ENCODE data around the gene CUL3. TPM values are rescaled to one million over a fixed set of nuclear protein-coding genes. Genes with fewer than 3 reads are reported as not detected.

CUL3 gene
- total and polyA plus RNA-seq, 2 of the 13 experiments (the other 11 are each of a cell fraction or from before 2014, with no cell fraction given): 33.2 to 62.3 TPM

GRCh38 chr2:224580248-224580647 lies 4.9 kb downstream of the CUL3 start:
- CTCF ChIA-PET (ENCODE audit: low intra/inter-chr PET ratio, low total read pairs): no interaction called here
- peaks cover 95% of the 10 kb centered on the region for H3K79me2 ChIP-seq (ENCODE audit: insufficient read depth, low read length)
- peak overlapping the region; percentile 15; the same call in 1 of the 2 replicates for H3K4me2 ChIP-seq (ENCODE audit: low read depth, low read length)

GRCh38 chr2:224579411-224579810 lies 5.8 kb downstream of the CUL3 start:
- FAIRE-seq (no peak), ATAC-seq (peak; percentile 57), DNase-seq (ENCODE audit: low spot score) (no peak)
- in situ Hi-C loops (cut with HindIII; ENCODE audit: extremely low pct_ligation_motif_present, low pct_unique_long_range_greater_than_20kb) (no loop called here), intact Hi-C loops (cut with micrococcal nuclease; ENCODE audit: unreplicated experiment) (loop anchor here (5.0 kb wide), 1 partner anchor 42 kb away; no protein-coding TSS in a partner anchor)
- ChIA-PET CTCF (ENCODE audit: low intra/inter-chr PET ratio, low total read pairs) (no interaction called here), POLR2A (interaction anchor here (1.0 kb wide), 1 partner anchor 9 kb away, joined by 3 read pairs; no protein-coding TSS in a partner anchor)
- 82% methylated on average over 2 of the region's 2 CpGs for WGBS (ENCODE audit: low lambda C conversion rate)
- H3K36me3 ChIP-seq (replicated peaks in 1 of 2; ENCODE audit: control insufficient read depth in 1 of 2, insufficient read depth in 2 of 2, low read length in 2 of 2): peaks cover 0 to 15% of the 10 kb centered on the region in 2 experiments; a peak in 3 of 5 replicates
- no peaks in the 10 kb centered on the region; a peak in 1 of 5 replicates for H3K27me3 ChIP-seq (ENCODE audit: control insufficient read depth in 1 of 2, insufficient read depth in 2 of 2, low read length in 2 of 2)
- no peak overlapping the region for H2AFZ ChIP-seq (ENCODE audit: low read length)
- H3K9ac ChIP-seq (ENCODE audit: insufficient read depth, low read depth, low read length): peak overlapping the region; percentile 1; the same call in 1 of the 2 replicates
- H3K4me2 ChIP-seq (ENCODE audit: low read depth, low read length): peak overlapping the region; percentile 15
- BruUV-seq (replicated peaks): TSS peak; percentile 0
- peaks cover 85% of the 10 kb centered on the region for H4K20me1 ChIP-seq (ENCODE audit: insufficient read depth, low read length)
- H3K4me1 ChIP-seq (ENCODE audit: insufficient read depth, low read length): peaks cover 68% of the 10 kb centered on the region
- no peaks in the 10 kb centered on the region for H3K9me3 ChIP-seq (ENCODE audit: low read length)
- H3K79me2 ChIP-seq (ENCODE audit: insufficient read depth, low read length): peaks cover 100% of the 10 kb centered on the region
- no peak overlapping the region for H3K27ac ChIP-seq (ENCODE audit: extremely low read length, insufficient read depth, low read length)
- no peak overlapping the region for H3K4me3 ChIP-seq (replicated peaks in 1 of 3; ENCODE audit: insufficient read depth in 1 of 3, low read depth in 2 of 3, low read length in 3 of 3)
- no peak for TF ChIP-seq GPN1 (CRISPR knock-in tag; IDR thresholded peaks at IDR 0.05; ENCODE audit: borderline replicate concordance)
- no peak for TF ChIP-seq ONECUT2 (CRISPR knock-in tag; IDR thresholded peaks at IDR 0.05)
- no peak for TF ChIP-seq BCLAF1 (IDR thresholded peaks at IDR 0.05)
- TF ChIP-seq PAXIP1 (CRISPR knock-in tag; conservative IDR thresholded peaks at IDR 0.05): no peak

More at GRCh38 chr2:224580248-224580647, 4.9 kb downstream of the CUL3 start:
- H2AFZ ChIP-seq (ENCODE audit: low read length): no peak overlapping the region
- no peaks in the 10 kb centered on the region; a peak in 1 of 5 replicates for H3K27me3 ChIP-seq (ENCODE audit: control insufficient read depth in 1 of 2, insufficient read depth in 2 of 2, low read length in 2 of 2)
- POLR2A ChIA-PET: no interaction called here
- in situ Hi-C loops (cut with HindIII; ENCODE audit: extremely low pct_ligation_motif_present, low pct_unique_long_range_greater_than_20kb) (no loop called here), intact Hi-C loops (cut with micrococcal nuclease; ENCODE audit: unreplicated experiment) (loop anchor here (5.0 to 10.0 kb wide), 2 partner anchors 58 to 585 kb away; no protein-coding TSS in a partner anchor)
- H3K4me3 ChIP-seq (replicated peaks in 1 of 3; ENCODE audit: insufficient read depth in 1 of 3, low read depth in 2 of 3, low read length in 3 of 3): no peak overlapping the region
- H3K9ac ChIP-seq (ENCODE audit: insufficient read depth, low read depth, low read length): no peak overlapping the region
- H3K27ac ChIP-seq (ENCODE audit: extremely low read length, insufficient read depth, low read length): no peak overlapping the region
- no peaks in the 10 kb centered on the region for H3K9me3 ChIP-seq (ENCODE audit: low read length)
- no TSS peak for BruUV-seq (replicated peaks)
- peaks cover 77% of the 10 kb centered on the region for H4K20me1 ChIP-seq (ENCODE audit: insufficient read depth, low read length)
- FAIRE-seq: no peak
- 0 out of 2 replicates have a peak, but pooled peaks have one; percentile 45 for TF ChIP-seq ZBTB33 (CRISPR knock-in tag; IDR thresholded peaks at IDR 0.05)
- 0 out of 2 replicates have a peak, but pooled peaks have one; percentile 35 for TF ChIP-seq ZBTB38 (CRISPR knock-in tag; IDR thresholded peaks at IDR 0.05)
- 0 out of 2 replicates have a peak, but pooled peaks have one; percentile 43 for TF ChIP-seq ZMYM2 (CRISPR knock-in tag; IDR thresholded peaks at IDR 0.05)
- TF ChIP-seq ZBTB42 (CRISPR knock-in tag; IDR thresholded peaks at IDR 0.05): no peak
- no peak for ATAC-seq
- H3K36me3 ChIP-seq (replicated peaks in 1 of 2; ENCODE audit: control insufficient read depth in 1 of 2, insufficient read depth in 2 of 2, low read length in 2 of 2): peaks cover 0 to 12% of the 10 kb centered on the region in 2 experiments; a peak in 3 of 5 replicates
- peaks cover 59% of the 10 kb centered on the region for H3K4me1 ChIP-seq (ENCODE audit: insufficient read depth, low read length)
- WGBS (ENCODE audit: low lambda C conversion rate): 96% methylated on average over 12 of the region's 12 CpGs
- no peak for DNase-seq (ENCODE audit: low spot score)
